ENCODE data around the gene RASGEF1B. TPM values are rescaled to one million over a fixed set of nuclear protein-coding genes. Genes with fewer than 3 reads are reported as not detected.
"Not testable (repeated sequence)": the region's sequence is repeated elsewhere in the genome, so short reads cannot be mapped to it uniquely, and the experiment has no call there.

The RASGEF1B gene
- total and polyA plus RNA-seq, 4 donors = 16.0 to 62.0 (median 27.1) TPM

DNA sequence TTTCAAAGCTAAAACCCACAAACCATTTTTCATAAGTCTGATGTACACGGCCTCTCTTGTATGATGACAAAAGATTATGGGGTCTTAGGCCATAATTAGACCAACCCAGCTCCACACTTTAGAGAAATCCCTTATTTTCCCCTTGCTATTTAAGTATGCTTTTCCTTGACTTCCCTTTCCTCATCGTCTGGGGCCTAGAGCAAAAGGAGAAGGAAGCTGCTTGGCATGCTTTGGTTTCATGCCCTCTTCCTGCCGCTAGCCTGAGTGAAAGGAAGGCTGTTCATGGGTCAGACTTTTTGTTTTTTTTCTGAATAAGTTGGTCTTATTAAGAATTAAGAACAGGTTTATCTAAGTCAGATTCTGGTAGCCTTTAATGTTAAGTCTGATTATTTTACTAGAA is 10.6 kb upstream of the RASGEF1B start:
- Histone ChIP-seq H3K27ac (ENCODE audit: low read depth in 1 of 2, low read length in 1 of 2) (peak overlapping the region in 1 of 2 donors; percentile 52), H3K36me3 (ENCODE audit: control insufficient read depth in 4 of 4, insufficient read depth in 4 of 4, low read length in 4 of 4) (no peaks in the 10 kb centered on the region), H3K9me3 (ENCODE audit: control insufficient read depth in 4 of 4, insufficient read depth in 3 of 4, low read length in 3 of 4) (no peaks in the 10 kb centered on the region), H3K4me3 (no peak overlapping the region), H3K9ac (ENCODE audit: insufficient read depth in 1 of 2, low read length in 2 of 2) (no peak overlapping the region), H3K4me1 (ENCODE audit: control insufficient read depth in 5 of 5, insufficient read depth in 5 of 5, low read length in 5 of 5) (no peaks in the 10 kb centered on the region), H3K27me3 (ENCODE audit: control insufficient read depth in 3 of 3, insufficient read depth in 3 of 3, low read length in 2 of 3) (no peaks in the 10 kb centered on the region)
- TF ChIP-seq, protein P1, sequence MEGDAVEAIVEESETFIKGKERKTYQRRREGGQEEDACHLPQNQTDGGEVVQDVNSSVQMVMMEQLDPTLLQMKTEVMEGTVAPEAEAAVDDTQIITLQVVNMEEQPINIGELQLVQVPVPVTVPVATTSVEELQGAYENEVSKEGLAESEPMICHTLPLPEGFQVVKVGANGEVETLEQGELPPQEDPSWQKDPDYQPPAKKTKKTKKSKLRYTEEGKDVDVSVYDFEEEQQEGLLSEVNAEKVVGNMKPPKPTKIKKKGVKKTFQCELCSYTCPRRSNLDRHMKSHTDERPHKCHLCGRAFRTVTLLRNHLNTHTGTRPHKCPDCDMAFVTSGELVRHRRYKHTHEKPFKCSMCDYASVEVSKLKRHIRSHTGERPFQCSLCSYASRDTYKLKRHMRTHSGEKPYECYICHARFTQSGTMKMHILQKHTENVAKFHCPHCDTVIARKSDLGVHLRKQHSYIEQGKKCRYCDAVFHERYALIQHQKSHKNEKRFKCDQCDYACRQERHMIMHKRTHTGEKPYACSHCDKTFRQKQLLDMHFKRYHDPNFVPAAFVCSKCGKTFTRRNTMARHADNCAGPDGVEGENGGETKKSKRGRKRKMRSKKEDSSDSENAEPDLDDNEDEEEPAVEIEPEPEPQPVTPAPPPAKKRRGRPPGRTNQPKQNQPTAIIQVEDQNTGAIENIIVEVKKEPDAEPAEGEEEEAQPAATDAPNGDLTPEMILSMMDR (IDR thresholded peaks at IDR 0.05; ENCODE audit: control extremely low read depth, extremely low read depth) = no peak
- DNase-seq = no peak
- ATAC-seq (ENCODE audit: insufficient read depth, low FRiP score) = no peak
- WGBS, 2 donors = 31 to 61% methylated on average over 3 of the region's 3 CpGs

DNA sequence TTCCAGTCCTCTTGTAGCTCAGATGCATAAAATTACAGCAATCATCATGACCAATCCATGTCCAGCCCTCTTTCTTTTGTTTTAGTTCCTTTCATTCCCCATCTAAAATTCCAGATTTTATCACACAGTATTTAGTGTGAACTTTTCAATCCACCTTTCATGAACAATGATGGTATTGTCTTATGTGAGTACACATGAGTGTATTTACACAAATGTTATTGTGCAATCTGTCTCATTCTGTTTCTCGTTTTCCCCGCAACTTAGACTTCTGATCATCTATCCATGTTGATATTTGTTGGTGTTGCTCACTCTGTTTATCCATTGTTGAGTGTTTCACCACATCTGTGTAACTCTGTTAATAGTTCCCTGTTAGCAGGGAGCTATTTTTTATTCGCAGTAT is 9.4 kb upstream of the RASGEF1B start:
- no peak overlapping the region for H3K4me3 ChIP-seq
- H3K4me1 ChIP-seq (ENCODE audit: control insufficient read depth in 5 of 5, insufficient read depth in 5 of 5, low read length in 5 of 5) = no peaks in the 10 kb centered on the region
- no peak overlapping the region for H3K9ac ChIP-seq (ENCODE audit: insufficient read depth in 1 of 2, low read length in 2 of 2)
- no peaks in the 10 kb centered on the region for H3K9me3 ChIP-seq (ENCODE audit: control insufficient read depth in 4 of 4, insufficient read depth in 3 of 4, low read length in 3 of 4)
- ATAC-seq (ENCODE audit: insufficient read depth, low FRiP score) = no peak
- DNase-seq = no peak
- TF ChIP-seq, protein P1 (IDR thresholded peaks at IDR 0.05; ENCODE audit: control extremely low read depth, extremely low read depth) = no peak
- H3K36me3 ChIP-seq (ENCODE audit: control insufficient read depth in 4 of 4, insufficient read depth in 4 of 4, low read length in 4 of 4) = no peaks in the 10 kb centered on the region
- H3K27ac ChIP-seq (ENCODE audit: low read depth in 1 of 2, low read length in 1 of 2) = no peak overlapping the region
- 79 to 82% methylated on average over 3 of the region's 3 CpGs for WGBS, 2 donors
- no peaks in the 10 kb centered on the region for H3K27me3 ChIP-seq (ENCODE audit: control insufficient read depth in 3 of 3, insufficient read depth in 3 of 3, low read length in 2 of 3)

GRCh38 chr4:81479573-81479972 is 7.9 kb upstream of the RASGEF1B start:
- not testable (repeated sequence) for H3K4me1 ChIP-seq (ENCODE audit: control insufficient read depth in 5 of 5, insufficient read depth in 5 of 5, low read length in 5 of 5); ATAC-seq (ENCODE audit: insufficient read depth, low FRiP score); H3K27ac ChIP-seq (ENCODE audit: low read depth in 1 of 2, low read length in 1 of 2); DNase-seq; H3K9ac ChIP-seq (ENCODE audit: insufficient read depth in 1 of 2, low read length in 2 of 2); H3K4me3 ChIP-seq; H3K9me3 ChIP-seq (ENCODE audit: control insufficient read depth in 4 of 4, insufficient read depth in 3 of 4, low read length in 3 of 4); H3K36me3 ChIP-seq (ENCODE audit: control insufficient read depth in 4 of 4, insufficient read depth in 4 of 4, low read length in 4 of 4); H3K27me3 ChIP-seq (ENCODE audit: control insufficient read depth in 3 of 3, insufficient read depth in 3 of 3, low read length in 2 of 3)
- WGBS, 2 donors = 67 to 75% methylated on average over 2 of the region's 2 CpGs

- peak overlapping the region in 1 of 2 donors; percentile 62 for H3K27ac ChIP-seq (ENCODE audit: low read depth in 1 of 2, low read length in 1 of 2)
- H3K4me3 ChIP-seq; H3K9me3 ChIP-seq (ENCODE audit: control insufficient read depth in 4 of 4, insufficient read depth in 3 of 4, low read length in 3 of 4); ATAC-seq (ENCODE audit: insufficient read depth, low FRiP score); H3K36me3 ChIP-seq (ENCODE audit: control insufficient read depth in 4 of 4, insufficient read depth in 4 of 4, low read length in 4 of 4); H3K9ac ChIP-seq (ENCODE audit: insufficient read depth in 1 of 2, low read length in 2 of 2); H3K27me3 ChIP-seq (ENCODE audit: control insufficient read depth in 3 of 3, insufficient read depth in 3 of 3, low read length in 2 of 3): not testable (repeated sequence)
- WGBS, 2 donors = 72 to 86% methylated on average over 19 of the region's 19 CpGs
- H3K4me1 ChIP-seq (ENCODE audit: control insufficient read depth in 5 of 5, insufficient read depth in 5 of 5, low read length in 5 of 5) = peaks cover 0 to 24% (median 6%) of the 10 kb centered on the region in 5 donors
- DNase-seq = peak; percentile 55 to 74 (median 65)
Observed at GRCh38 chr4:81473331-81474265, 1.9 kb upstream of the RASGEF1B start.

Data from lung (tissue), 12 donors.